ENCODE results near the gene NSD1.

NSD1 gene

GRCh38 chr5:177290816-177291596 lies 157.4 kb downstream of the NSD1 start:
- Histone ChIP-seq H2AFZ (ENCODE audit: low read depth, low read length) (no peak overlapping the region), H3K4me3 (ENCODE audit: low read length) (no peak overlapping the region), H3K9me3 (ENCODE audit: low read length) (no peaks in the 10 kb centered on the region), H3K4me1 (ENCODE audit: insufficient read depth, low read length) (no peaks in the 10 kb centered on the region), H3K27me3 (ENCODE audit: insufficient read depth, low read length) (no peaks in the 10 kb centered on the region), H3K36me3 (ENCODE audit: insufficient read depth, low read length) (no peaks in the 10 kb centered on the region)

DNA sequence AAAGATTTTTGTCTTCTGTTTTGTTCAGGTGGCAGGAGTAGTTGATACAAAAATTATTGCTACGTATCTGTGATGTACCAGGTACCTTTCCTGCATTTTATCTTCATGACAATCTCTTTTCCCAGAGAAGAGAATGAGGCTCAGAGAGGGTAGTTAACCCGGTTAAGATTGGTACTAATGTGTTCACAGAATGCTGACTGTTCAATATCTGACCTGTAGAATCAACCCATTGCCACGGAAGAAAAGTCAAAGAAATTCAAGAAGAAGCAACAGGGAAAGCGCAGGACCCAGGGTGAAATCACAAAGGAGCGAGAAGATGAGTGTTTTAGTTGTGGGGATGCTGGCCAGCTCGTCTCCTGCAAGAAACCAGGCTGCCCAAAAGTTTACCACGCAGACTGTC lies 158.2 kb downstream of the NSD1 start:
- no peak overlapping the region for H2AFZ ChIP-seq (ENCODE audit: low read depth, low read length)
- H3K36me3 ChIP-seq (ENCODE audit: insufficient read depth, low read length), result no peaks in the 10 kb centered on the region

DNA sequence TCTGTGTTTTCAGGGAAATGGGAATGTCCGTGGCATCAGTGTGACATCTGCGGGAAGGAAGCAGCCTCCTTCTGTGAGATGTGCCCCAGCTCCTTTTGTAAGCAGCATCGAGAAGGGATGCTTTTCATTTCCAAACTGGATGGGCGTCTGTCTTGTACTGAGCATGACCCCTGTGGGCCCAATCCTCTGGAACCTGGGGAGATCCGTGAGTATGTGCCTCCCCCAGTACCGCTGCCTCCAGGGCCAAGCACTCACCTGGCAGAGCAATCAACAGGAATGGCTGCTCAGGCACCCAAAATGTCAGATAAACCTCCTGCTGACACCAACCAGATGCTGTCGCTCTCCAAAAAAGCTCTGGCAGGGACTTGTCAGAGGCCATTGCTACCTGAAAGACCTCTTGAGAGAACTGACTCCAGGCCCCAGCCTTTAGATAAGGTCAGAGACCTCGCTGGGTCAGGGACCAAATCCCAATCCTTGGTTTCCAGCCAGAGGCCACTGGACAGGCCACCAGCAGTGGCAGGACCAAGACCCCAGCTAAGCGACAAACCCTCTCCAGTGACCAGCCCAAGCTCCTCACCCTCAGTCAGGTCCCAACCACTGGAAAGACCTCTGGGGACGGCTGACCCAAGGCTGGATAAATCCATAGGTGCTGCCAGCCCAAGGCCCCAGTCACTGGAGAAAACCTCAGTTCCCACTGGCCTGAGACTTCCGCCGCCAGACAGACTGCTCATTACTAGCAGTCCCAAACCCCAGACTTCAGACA lies 160.4 kb downstream of the NSD1 start:
- Histone ChIP-seq H2AFZ (ENCODE audit: low read depth, low read length) (no peak overlapping the region), H3K27me3 (ENCODE audit: insufficient read depth, low read length) (no peaks in the 10 kb centered on the region), H3K4me3 (ENCODE audit: low read length) (no peak overlapping the region), H3K36me3 (ENCODE audit: insufficient read depth, low read length) (no peaks in the 10 kb centered on the region), H3K4me1 (ENCODE audit: insufficient read depth, low read length) (no peaks in the 10 kb centered on the region), H3K9me3 (ENCODE audit: low read length) (no peaks in the 10 kb centered on the region)

More for the DNA sequence above, 158.2 kb downstream of the NSD1 start:
- no peaks in the 10 kb centered on the region for H3K27me3 ChIP-seq (ENCODE audit: insufficient read depth, low read length)
- no peak overlapping the region for H3K4me3 ChIP-seq (ENCODE audit: low read length)
- no peaks in the 10 kb centered on the region for H3K9me3 ChIP-seq (ENCODE audit: low read length)
- H3K4me1 ChIP-seq (ENCODE audit: insufficient read depth, low read length), result no peaks in the 10 kb centered on the region

DNA sequence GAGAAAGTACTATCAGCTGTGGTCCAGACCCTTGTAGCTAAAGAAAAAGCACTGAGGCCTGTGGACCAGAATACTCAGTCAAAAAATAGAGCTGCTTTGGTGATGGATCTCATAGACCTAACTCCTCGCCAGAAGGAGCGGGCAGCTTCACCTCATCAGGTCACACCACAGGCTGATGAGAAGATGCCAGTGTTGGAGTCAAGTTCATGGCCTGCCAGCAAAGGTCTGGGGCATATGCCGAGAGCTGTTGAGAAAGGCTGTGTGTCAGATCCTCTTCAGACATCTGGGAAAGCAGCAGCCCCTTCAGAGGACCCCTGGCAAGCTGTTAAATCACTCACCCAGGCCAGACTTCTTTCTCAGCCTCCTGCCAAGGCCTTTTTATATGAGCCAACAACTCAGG lies 161.1 kb downstream of the NSD1 start:
- Histone ChIP-seq H3K36me3 (ENCODE audit: insufficient read depth, low read length) (no peaks in the 10 kb centered on the region), H3K27me3 (ENCODE audit: insufficient read depth, low read length) (no peaks in the 10 kb centered on the region), H3K4me3 (ENCODE audit: low read length) (no peak overlapping the region), H3K4me1 (ENCODE audit: insufficient read depth, low read length) (no peaks in the 10 kb centered on the region), H2AFZ (ENCODE audit: low read depth, low read length) (no peak overlapping the region), H3K9me3 (ENCODE audit: low read length) (no peaks in the 10 kb centered on the region)

DNA sequence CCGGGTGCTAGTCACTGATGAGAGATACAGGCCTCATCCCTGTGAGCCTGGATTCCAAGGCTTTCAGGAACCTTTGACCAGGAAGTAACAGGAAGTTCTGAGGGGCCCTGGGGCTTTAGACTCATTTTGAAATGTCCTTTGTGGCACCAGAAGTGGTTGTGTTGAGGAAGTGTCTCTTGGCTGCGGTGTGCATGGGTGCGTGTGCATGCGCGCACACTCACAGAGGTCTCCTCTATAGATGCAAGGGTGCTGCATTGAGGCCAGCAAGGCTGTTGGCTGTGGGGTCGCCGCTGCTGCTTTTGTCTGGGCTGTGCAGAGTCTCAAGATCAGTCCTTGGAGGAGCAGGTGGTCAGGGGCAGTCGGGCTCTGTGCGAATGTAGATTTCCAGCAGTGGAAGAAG lies 162.4 kb downstream of the NSD1 start:
- Histone ChIP-seq H3K4me3 (ENCODE audit: low read length) (no peak overlapping the region), H3K9me3 (ENCODE audit: low read length) (no peaks in the 10 kb centered on the region), H3K4me1 (ENCODE audit: insufficient read depth, low read length) (no peaks in the 10 kb centered on the region), H3K36me3 (ENCODE audit: insufficient read depth, low read length) (peaks cover 3% of the 10 kb centered on the region), H3K27me3 (ENCODE audit: insufficient read depth, low read length) (no peaks in the 10 kb centered on the region), H2AFZ (ENCODE audit: low read depth, low read length) (no peak overlapping the region)

DNA sequence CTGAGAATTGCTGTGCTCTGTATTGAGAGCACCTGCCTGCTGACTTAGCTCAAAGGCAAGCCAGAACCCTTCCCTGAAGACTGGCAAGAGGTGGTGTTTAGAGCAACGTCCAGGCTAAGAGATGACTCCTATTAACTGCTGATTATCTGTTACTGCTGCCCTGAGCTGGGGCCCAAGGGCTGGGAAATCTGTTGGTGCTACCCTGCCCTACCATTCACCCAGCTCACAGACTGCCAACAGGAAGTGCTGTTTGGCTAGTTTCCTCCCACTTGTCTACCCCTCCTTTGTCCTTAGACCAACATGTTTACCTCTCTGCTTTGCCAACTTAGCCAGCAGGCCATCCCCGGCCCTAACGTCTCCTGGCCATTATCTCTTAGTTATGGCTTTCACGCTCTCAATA lies 163.0 kb downstream of the NSD1 start:
- Histone ChIP-seq H3K9me3 (ENCODE audit: low read length) (no peaks in the 10 kb centered on the region), H2AFZ (ENCODE audit: low read depth, low read length) (no peak overlapping the region), H3K4me3 (ENCODE audit: low read length) (no peak overlapping the region), H3K4me1 (ENCODE audit: insufficient read depth, low read length) (no peaks in the 10 kb centered on the region), H3K36me3 (ENCODE audit: insufficient read depth, low read length) (peaks cover 6% of the 10 kb centered on the region), H3K27me3 (ENCODE audit: insufficient read depth, low read length) (no peaks in the 10 kb centered on the region)

GRCh38 chr5:177297922-177298321 lies 164.3 kb downstream of the NSD1 start:
- Histone ChIP-seq H3K4me1 (ENCODE audit: insufficient read depth, low read length) (peaks cover 8% of the 10 kb centered on the region), H3K36me3 (ENCODE audit: insufficient read depth, low read length) (peaks cover 13% of the 10 kb centered on the region), H3K9me3 (ENCODE audit: low read length) (no peaks in the 10 kb centered on the region), H3K27me3 (ENCODE audit: insufficient read depth, low read length) (no peaks in the 10 kb centered on the region), H2AFZ (ENCODE audit: low read depth, low read length) (no peak overlapping the region), H3K4me3 (ENCODE audit: low read length) (no peak overlapping the region)

- H3K9me3 ChIP-seq (ENCODE audit: low read length), result no peaks in the 10 kb centered on the region
- peaks cover 15% of the 10 kb centered on the region for H3K36me3 ChIP-seq (ENCODE audit: insufficient read depth, low read length)
- H2AFZ ChIP-seq (ENCODE audit: low read depth, low read length), result no peak overlapping the region
- no peak overlapping the region for H3K4me3 ChIP-seq (ENCODE audit: low read length)
- H3K27me3 ChIP-seq (ENCODE audit: insufficient read depth, low read length), result no peaks in the 10 kb centered on the region
- peaks cover 15% of the 10 kb centered on the region for H3K4me1 ChIP-seq (ENCODE audit: insufficient read depth, low read length)
Observed at GRCh38 chr5:177299697-177300096, 166.1 kb downstream of the NSD1 start.

DNA sequence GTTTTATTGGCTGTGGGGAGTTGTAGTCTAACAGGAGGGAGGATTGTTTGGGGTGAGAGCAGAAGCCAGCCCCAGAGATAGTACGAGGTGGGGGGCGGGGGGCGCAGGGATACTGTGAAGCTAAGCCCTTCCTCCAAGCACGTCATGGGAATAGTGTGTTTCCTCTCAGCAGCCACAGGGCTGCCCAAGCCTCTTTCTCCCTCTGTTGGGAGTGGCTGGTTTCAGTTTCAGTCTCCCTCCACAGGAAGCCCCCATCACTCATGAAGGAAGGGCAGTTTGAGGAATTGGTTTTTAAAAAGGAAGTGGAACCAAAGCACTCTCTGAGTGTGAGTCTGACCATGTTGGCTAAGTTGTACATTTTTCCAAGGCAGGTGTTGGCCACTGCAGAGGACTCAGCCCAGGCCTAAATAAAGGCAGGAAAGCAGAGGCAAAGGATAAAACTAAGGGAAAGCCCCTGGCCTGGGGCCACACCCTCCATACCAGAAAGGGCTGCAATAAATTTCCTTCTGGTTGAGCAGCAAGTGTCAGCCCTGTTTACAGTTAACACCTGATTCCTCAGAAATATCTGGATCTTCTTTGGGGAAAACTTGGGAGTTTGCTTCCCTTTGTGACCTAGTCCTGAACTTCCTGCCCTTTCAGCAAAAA lies 166.8 kb downstream of the NSD1 start:
- Histone ChIP-seq H3K27me3 (ENCODE audit: insufficient read depth, low read length) (no peaks in the 10 kb centered on the region), H2AFZ (ENCODE audit: low read depth, low read length) (no peak overlapping the region)

GRCh38 chr5:177300951-177301350 lies 167.4 kb downstream of the NSD1 start:
- Histone ChIP-seq H3K27me3 (ENCODE audit: insufficient read depth, low read length) (no peaks in the 10 kb centered on the region), H3K36me3 (ENCODE audit: insufficient read depth, low read length) (peaks cover 24% of the 10 kb centered on the region), H3K4me1 (ENCODE audit: insufficient read depth, low read length) (peaks cover 19% of the 10 kb centered on the region), H3K9me3 (ENCODE audit: low read length) (no peaks in the 10 kb centered on the region), H3K4me3 (ENCODE audit: low read length) (no peak overlapping the region), H2AFZ (ENCODE audit: low read depth, low read length) (no peak overlapping the region)

More for the DNA sequence above, 166.8 kb downstream of the NSD1 start:
- Histone ChIP-seq H3K4me3 (ENCODE audit: low read length) (no peak overlapping the region), H3K9me3 (ENCODE audit: low read length) (no peaks in the 10 kb centered on the region), H3K36me3 (ENCODE audit: insufficient read depth, low read length) (peaks cover 18% of the 10 kb centered on the region), H3K4me1 (ENCODE audit: insufficient read depth, low read length) (peaks cover 19% of the 10 kb centered on the region)

DNA sequence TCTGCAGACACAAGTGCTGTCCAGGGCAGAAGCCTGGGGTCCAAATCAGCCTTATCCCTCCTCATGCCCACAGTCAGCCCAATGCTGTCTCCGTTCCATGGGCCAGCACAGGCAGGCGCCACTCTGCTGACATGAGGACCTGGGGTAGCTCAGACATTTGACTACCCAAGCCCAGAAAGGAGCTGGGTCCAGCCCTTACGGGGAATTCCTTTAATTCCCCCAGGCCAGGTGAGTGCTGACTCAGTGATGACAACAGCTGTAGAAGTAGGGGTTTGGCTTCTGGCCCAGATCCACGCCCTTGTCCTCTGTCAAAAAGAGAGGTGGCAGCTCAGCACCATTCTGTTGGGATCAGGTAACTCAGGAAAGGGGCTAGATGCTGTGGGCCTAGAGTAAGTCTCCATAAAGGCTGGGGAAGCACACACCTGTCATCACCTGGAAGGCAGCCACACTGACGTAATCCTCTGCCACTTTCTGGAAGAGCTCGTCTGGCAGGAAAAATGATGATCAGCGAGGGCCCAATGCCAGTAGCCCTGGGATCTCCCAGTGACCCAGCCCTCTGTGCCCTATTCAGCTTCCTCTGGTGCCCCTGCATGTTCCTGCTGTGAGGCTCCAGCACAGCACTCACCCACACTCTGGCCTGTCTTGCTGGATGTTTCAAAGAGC lies 168.1 kb downstream of the NSD1 start:
- Histone ChIP-seq H2AFZ (ENCODE audit: low read depth, low read length) (no peak overlapping the region), H3K27me3 (ENCODE audit: insufficient read depth, low read length) (no peaks in the 10 kb centered on the region), H3K4me3 (ENCODE audit: low read length) (no peak overlapping the region), H3K9me3 (ENCODE audit: low read length) (no peaks in the 10 kb centered on the region), H3K36me3 (ENCODE audit: insufficient read depth, low read length) (peaks cover 31% of the 10 kb centered on the region), H3K4me1 (ENCODE audit: insufficient read depth, low read length) (peaks cover 19% of the 10 kb centered on the region)

GRCh38 chr5:177302354-177303110 lies 169.0 kb downstream of the NSD1 start:
- peaks cover 38% of the 10 kb centered on the region for H3K36me3 ChIP-seq (ENCODE audit: insufficient read depth, low read length)

More at GRCh38 chr5:177302354-177303110, 169.0 kb downstream of the NSD1 start:
- peaks cover 19% of the 10 kb centered on the region for H3K4me1 ChIP-seq (ENCODE audit: insufficient read depth, low read length)
- no peaks in the 10 kb centered on the region for H3K9me3 ChIP-seq (ENCODE audit: low read length)
- H3K4me3 ChIP-seq (ENCODE audit: low read length), result peak overlapping the region; percentile 68
- H3K27me3 ChIP-seq (ENCODE audit: insufficient read depth, low read length), result no peaks in the 10 kb centered on the region
- peak overlapping the region; percentile 84 for H2AFZ ChIP-seq (ENCODE audit: low read depth, low read length)

Measured in neuron (in vitro differentiated cells).